ENCODE results near the gene CNTFR.

Gene CNTFR

DNA sequence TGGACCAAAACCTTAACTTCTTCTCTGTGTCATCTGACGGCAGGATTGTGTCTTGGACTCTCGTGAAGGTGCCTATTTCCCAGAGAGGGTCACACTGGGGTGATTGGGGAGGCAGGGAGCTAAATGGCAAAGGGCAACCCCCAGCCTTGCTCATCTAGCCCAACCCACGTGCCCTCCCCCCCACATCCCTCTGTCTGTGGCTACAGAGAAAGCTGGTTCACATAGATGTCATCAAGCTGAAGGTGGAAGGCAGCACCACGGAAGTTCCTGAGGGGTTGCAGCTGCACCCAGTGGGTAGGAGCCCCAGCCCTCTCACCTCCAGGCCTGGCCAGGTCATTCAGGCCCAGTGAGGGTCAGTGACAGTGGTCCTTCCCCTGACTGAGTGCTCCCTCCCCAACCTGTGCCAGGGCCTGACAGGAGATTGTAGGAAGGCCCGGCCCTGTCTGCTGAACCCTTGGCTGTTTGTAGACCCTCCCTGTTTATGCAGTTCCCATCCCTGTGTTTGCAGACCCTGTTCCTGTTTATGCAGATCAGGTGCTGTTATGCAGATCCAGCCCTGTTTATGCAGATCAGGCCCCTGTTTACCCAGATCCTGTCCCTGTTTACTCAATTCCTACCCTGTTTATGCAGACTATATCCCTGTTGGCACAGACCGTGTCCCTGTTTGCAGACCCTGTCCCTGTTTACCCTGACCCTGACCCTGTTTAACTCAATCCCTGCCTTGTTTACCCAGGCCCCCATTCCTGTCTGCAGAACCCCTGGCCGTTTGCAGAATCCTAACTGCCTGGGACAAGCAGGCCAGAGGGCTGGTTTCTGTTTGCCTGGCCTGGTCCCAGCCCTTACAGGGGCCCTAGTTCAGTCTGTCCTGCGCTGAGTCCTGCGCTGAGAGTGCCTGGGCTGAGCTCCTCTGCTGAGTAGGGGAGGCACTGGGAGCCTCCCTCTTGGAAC is 77.1 kb downstream of the CNTFR start:
- in situ Hi-C loops (cut with MboI; ENCODE audit: low sequenced_read_pairs), result no loop called here

DNA sequence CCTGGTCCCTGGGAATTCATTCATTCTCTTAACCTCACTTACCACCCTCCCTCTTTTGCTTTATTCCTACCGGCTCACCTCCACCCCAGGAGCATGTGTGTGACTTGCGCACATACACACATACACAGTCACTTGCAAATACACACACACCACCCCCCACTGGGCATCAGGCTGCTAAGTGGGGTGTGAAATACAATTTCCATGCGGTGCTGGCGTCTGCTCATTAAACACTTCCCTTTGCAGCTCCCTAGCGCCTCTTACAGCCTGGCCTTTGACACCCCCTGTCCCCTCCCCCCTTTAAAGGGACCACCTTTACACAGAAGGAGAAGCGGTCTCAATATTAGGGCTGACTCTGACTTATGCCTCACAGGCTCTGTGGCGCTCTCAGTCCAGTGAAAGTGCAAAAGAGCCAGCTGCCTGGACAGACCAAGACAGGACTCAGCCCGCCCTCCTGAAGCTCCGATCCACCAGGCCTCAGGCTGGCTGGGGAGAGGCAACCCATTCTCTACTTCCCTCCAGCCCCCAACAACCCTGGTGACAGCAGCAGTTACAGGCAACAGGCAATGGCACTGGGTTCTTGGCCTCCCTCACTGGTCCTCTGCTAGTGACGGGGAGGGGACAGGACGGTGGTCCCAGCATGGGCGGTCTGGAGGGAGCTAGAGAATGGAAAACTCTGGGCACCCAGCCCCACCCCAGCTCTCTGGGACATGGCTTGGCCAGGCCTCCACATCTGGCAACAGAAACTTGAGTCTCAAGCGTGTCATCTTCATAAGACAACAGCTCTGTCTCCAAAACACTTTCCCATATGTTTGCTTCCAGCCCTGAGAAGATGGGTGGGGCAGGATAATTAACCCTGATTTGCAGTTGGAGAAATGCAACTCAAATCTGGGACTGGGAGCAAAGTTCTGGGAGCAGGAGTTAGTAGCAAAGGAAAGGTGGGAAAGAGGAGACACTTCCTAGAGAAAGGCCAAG is 78.7 kb downstream of the CNTFR start:
- in situ Hi-C loops (cut with MboI; ENCODE audit: low sequenced_read_pairs), result no loop called here

DNA sequence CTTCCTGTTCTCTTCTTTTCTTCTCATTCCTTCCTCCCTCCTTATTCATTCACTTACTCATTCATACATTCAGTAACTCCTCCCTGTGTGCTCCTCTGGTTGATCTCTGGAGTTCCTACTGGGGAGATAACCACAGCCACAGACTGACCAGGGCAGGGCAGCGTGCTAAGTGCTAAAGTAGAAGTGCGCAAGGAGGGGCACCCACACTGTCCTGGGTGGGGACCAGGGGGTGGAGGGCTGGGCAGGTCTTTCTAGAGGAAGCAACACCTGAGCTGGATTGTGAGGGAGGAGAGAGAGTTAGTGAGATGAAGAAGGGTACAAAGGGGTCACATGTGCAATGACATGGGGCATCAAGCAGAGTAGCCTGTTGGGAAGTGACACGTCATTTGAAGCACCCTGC is 80.6 kb downstream of the CNTFR start:
- in situ Hi-C loops (cut with MboI; ENCODE audit: low sequenced_read_pairs), result loop anchor here (5.0 kb wide), 1 partner anchor 107 kb away; no protein-coding TSS in a partner anchor

DNA sequence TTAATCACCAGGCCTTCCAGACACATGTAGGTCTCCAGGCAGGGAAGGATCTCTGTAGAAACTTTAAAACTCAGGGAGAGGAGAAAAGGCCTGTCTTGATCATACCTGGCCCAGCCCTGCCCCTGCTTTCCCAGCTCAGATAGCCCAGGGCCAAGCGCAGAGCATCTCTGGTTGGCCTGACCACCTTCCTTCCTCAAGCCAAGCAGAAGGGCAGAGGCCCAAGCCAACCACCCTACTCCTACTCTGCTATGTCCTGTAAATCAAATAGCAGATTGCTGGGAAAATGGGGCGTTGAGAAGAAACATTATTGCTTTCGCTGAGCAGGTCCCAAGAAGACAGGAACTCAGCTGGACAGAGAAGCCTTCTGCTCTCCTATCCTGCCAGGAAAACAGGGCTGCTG is 81.1 kb downstream of the CNTFR start:
- in situ Hi-C loops (cut with MboI; ENCODE audit: low sequenced_read_pairs), result loop anchor here (5.0 kb wide), 1 partner anchor 106 kb away; no protein-coding TSS in a partner anchor

DNA sequence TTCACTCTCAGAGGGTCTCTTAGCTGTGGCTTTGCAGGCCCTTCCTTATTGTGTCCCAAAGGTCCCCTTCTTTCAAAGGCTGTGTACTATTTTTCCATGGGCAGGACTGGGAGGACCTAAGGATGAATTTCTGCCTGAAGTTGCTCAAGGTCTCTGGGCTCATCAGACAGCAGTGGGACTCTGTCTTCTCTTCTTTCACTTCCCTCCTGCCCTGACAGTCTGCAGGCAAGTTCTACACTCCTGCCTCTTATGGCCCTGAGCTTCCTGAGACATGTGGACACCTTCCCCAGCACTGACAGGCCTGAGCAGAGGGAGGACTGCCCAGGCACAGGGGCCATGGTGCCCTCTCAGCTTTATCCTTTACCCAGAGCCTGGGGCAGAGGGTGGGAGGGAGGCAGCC is 81.6 kb downstream of the CNTFR start:
- in situ Hi-C loops (cut with MboI; ENCODE audit: low sequenced_read_pairs), result loop anchor here (5.0 kb wide), 1 partner anchor 106 kb away; no protein-coding TSS in a partner anchor

DNA sequence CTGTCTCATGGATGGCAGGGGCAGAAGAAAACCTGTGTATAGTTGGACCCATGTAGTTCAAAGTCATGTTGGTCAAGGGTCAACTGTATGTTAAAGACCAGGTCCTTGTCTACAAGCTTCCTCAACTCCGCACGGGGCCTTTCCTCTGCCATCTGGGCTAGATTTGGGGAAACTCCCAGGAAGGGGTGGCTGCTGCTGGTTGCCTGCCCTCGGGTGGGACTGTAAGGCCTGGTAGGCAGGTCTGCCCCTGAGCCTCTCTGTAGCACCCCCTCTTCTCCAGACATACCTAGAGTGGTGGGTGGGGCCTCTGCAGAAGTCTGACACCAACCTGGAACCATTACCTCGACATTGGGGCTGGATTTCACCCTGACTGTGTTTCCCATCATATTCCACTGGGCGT is 82.0 kb downstream of the CNTFR start:
- in situ Hi-C loops (cut with MboI; ENCODE audit: low sequenced_read_pairs), result loop anchor here (5.0 kb wide), 1 partner anchor 105 kb away; no protein-coding TSS in a partner anchor

DNA sequence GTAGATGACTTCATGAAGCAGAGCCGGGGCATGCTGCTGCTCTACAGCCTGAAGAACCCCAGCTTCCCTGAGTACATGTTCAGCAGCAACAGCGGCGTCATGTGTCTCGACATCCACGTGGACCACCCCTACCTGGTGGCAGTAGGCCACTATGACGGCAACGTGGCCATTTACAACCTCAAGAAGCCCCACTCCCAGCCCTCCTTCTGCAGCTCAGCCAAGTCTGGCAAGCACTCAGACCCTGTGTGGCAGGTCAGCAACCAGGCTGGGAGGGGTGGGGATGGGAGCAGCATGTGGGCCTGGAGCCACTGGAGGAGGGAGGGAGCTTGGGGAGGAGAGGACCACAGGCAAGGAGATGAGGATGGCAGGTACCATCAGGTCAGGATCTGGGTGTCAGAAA is 82.9 kb downstream of the CNTFR start:
- in situ Hi-C loops (cut with MboI; ENCODE audit: low sequenced_read_pairs), result loop anchor here (5.0 kb wide), 1 partner anchor 104 kb away; no protein-coding TSS in a partner anchor

DNA sequence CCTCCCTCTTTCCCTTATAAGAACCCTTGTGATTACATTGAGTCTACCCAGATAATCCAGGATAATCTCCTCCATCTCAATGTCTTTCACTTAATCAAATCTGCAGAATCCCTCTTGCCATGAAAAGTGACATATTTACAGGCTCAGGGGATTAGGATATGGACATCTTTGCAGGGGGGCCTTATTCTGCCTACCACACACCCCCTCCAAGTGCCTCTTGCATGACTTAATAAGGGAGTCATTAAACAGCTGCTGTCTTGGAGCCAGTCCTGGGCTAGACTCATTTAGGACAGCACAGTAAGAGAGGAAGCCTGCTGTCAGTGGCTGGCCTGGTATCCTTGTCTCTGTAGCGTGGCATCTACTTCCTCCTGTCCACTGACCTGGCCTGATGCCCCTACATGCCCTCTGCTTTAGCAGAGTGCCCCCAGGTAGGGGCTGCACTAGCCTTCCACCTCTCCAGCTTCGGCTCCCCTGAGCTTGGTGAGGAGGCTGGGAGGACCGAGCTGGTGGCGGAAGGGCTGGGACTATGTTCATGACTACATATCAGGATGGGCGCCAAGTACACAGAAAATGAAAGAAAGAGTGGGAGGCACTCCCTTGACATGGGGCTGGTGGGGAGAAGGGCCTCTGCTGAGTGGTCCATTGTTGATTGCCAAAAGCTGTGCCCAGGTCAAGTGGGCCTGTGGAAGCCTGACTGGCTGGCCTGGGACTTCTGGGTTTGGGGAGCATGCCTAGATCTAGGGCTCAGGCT is 84.0 kb downstream of the CNTFR start:
- in situ Hi-C loops (cut with MboI; ENCODE audit: low sequenced_read_pairs), result loop anchor here (5.0 kb wide), 1 partner anchor 103 kb away; no protein-coding TSS in a partner anchor

DNA sequence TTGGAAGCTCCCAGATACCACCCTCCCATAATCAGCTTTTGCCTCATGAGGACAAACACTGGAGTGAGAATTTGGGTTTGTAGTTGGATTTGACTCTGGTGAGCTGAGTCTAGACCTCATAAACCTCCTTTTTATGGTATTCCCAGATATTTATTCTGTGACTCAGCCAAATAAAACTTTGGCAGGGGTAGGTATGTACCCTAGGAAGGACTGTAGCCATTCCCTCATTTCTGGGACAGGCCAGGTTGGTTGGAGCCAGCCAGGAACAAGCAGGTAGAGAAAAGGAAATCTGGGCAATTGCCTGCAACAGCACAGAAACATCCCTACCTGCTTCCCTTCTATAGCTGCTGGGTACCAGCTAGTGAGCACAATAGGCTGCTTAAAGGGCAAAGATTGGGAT is 86.1 kb downstream of the CNTFR start:
- in situ Hi-C loops (cut with MboI; ENCODE audit: low sequenced_read_pairs), result no loop called here

DNA sequence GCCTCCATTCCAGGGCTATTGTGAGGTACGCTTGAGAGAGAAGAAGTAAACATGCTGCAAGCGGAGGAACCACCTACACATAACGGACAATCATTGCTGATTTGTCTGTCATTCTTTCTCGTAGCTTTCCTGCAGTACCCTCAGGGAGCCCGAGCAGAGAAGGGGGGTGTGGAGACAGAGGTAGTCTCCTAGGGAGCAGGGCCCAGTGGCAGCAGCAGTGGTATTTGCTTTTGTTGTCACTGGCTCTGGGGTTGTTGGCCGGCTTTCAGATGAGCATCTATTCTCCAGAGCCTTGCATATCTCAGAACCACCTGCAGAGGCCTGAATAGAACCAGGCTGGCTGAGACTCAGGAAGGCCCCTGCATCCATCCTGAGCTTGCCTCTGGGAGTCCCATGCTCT is 86.6 kb downstream of the CNTFR start:
- in situ Hi-C loops (cut with MboI; ENCODE audit: low sequenced_read_pairs), result no loop called here

DNA sequence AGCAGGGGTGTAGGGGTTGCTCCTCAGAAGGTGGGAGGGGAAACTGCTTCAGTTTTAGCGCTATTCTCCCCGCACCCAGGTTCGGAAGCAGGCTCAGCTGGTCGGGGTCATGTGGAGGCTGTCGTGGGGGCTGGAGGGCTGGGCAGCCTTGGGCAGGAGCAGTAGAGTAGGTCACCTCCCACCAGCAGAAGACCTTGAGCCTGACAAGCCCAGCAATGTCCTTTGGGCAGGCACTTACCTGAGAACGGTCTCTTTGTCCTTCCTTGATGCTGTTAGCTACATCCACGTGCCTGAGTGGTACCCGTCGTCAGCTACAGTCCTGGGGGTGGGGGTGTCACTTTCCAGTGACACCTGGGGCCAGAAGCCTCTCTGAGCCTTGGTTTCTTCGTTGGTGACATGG is 87.1 kb downstream of the CNTFR start:
- in situ Hi-C loops (cut with MboI; ENCODE audit: low sequenced_read_pairs), result no loop called here

DNA sequence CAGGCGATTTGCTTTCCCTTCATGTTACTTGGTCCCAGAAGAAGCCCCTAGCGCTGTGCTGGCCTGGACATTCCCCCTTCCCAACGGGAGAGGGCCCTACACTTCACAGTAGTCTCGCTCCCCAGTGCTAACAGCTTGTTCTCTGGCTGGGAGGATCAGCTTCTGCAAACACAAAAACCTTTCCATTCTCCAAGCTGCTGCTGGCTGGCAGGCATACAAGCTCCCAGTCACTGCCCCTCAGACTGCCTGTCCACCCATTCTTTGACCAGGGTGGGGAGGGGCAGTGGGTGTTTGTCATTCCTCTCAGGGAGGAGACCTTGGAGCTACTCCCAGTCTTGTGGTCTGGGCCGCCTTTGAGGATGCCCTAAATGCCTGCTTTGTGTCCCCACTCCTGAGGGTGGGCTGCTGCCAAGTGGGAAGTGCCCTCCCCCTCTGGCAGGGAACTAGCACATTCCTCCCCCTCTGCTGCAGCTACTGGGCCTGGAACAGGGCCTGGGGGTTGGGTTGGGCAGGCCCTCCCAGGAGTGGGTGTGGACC is 87.6 kb downstream of the CNTFR start:
- in situ Hi-C loops (cut with MboI; ENCODE audit: low sequenced_read_pairs), result no loop called here

Measured in HL-60/S4 treated with retinoic acid at 250 ng/mL for 4 days and 3 days (cell line).